GM19035 (cell line): ENCODE results near the gene GNG7.
"Not testable (repeated sequence)": the region's sequence is repeated elsewhere in the genome, so short reads cannot be mapped to it uniquely, and the experiment has no call there.

Experiments
- ATAC-seq: cut with Tn5 transposase; IDR thresholded peaks from one replicate; pipeline ENCODE4 v1.9.1; 2021; ENCODE audit not compliant: unreplicated experiment

GNG7 gene

DNA sequence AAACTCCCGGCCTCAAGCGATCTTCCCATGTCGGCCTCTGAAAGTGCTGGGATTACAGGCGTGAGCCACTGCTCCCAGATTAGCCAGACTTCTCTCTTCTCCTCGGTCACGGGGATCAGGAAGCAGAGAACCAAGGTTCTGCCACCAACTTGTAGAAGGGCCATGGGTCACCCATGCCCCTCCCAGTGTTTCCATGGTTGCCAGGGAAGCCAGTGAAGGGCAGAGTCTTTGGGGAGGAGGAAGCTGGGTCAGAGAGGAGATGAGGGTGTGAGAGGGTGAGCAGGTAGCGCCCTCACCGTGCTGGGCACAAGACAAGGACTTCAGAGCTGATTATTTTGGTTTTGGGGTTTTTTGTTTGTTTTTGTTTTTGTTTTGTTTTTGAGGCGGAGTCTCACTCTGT is 77.1 kb downstream of the GNG7 start:
- no peak for ATAC-seq

DNA sequence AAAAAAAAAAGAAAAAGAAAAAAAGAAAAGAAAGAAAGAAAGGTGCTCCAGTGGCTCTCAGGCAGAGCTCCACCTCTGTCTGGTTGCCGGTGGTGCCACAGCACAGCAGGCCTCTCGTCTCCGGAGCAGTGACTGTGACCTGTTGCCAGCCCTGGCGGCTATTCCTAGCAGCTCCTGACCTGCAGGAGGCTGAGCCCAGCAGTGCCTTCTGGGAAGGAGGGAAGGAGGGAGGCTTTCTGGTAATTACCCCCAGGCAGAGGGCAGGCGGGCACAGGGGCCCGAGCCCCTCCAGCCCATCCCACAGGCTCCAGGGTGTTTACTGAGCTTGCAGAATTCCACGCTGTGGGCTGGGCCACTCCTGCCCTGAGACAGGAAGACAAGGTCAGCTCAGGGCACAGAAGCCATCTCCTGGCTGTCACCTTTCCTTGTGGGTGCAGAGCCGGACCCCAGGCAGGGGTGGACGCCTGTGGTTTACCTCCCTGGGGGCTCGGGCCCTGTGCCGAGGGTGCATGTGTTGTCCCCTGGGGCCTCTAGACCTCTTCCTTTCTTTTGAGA is 77.9 kb downstream of the GNG7 start:
- no peak for ATAC-seq

DNA sequence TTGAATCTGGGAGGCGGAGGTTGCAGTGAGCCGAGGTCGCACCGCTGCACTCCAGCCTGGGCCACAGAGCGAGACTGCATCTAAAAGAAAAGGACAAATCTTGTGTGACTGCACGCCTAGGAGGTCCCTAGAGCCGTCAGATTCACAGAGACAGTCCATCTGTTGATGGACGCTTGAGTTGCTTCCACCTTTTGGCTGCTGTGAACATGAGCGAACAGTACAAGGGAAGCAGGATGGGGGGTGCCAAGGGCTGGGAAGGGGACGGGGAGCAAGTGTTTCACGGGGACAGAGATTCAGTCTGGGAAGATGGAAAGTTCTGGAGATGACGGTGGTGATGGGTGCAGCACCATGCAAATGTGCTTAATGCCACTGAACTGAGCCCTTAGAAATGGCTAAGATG is 78.7 kb downstream of the GNG7 start:
- no peak for ATAC-seq

DNA sequence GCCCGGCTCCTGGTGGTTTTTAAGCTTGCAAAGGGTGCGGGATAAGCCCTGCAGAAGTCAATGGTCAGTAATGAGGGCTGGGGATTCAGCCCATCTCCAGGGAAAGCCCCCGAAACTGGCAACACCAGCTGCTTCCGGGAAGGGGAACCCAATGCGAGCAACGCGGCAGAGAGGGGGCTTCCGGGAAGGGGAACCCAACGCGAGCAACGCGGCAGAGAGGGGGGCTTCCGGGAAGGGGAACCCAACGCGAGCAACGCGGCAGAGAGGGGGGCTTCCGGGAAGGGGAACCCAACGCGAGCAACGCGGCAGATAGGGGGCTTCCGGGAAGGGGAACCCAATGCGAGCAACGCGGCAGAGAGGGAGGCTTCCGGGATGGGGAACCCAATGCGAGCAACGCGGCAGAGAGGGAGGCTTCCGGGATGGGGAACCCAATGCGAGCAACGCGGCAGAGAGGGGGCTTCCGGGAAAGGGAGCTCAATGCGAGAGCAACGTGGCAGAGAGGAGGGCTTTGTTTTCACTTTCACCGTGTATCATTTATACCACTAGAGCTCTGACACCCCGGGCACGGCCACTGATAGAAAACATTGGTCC is 80.0 kb downstream of the GNG7 start:
- not testable (repeated sequence) for ATAC-seq

DNA sequence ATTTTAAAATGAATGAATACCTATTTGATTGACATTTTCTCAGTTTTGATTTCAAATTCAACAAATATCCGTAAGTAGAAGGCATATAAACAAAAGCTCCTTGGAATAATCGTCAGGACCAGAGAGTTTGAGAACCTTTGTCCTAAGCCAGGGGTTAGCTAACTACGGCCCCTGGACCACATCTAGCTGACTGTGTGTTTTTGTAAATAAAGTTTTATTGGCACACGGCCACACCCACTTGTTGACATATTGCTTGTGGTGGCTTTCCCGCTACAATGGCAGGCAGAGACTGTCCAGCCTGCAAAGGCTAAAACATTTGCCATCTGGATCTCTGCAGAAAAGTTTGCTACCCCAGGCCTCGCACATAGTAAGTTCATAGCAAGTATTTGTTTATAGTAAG is 83.4 kb downstream of the GNG7 start:
- no peak for ATAC-seq

DNA sequence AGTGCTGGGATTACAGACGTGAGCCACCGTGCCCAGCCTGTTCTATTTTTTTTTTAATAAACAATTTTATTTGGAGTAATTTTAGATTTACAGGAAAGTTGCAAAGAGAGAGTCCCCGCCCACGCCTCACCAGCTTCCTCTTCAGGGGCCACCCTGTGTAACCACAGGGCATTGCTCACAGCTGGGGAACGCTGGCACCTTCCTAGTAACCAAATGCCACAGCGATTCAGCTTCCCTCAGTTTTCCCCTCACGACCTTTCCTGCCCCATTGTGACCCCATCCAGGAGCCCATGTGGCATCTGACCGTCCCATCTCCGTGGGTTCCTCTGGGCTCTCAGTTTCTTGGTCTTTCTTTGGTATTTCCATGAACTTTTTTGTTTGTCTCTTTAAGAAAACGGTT is 83.9 kb downstream of the GNG7 start:
- ATAC-seq: no peak

DNA sequence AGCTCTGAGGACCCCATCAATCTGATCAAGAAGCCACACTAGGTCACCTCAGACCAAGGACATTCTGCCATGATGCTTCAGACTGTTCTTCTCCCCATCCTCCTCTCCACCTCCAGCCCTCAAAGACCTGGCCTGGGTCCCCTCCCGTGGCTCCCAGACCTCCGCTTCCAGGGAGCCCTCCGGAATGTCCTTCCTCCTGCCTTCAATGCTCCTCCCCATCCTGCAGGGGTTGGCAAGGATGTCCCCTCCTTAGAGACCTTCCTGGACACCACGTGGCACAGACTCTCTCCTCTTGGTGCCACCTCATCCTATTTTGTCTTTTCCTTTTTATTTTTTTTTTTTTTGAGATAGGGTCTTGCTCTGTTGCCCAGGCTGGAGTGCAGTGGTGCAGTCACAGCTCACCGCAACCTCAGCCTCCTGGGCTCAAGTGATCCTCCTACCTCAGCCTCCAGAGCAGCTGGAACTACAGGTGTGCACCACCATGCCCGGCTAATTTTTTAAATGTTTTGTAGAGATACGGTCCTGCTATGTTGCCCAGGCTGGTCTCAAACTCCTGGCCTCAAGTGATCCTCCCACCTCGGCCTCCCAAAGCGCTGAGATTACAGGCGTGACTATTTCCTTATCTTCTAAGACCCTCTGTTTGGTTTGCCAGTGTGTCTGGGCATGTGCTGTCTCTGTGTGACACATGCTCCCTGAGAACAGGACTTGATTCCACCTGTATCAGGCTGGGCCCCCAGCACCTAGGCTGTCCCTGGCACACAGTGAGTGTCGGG is 84.9 kb downstream of the GNG7 start:
- no peak for ATAC-seq

DNA sequence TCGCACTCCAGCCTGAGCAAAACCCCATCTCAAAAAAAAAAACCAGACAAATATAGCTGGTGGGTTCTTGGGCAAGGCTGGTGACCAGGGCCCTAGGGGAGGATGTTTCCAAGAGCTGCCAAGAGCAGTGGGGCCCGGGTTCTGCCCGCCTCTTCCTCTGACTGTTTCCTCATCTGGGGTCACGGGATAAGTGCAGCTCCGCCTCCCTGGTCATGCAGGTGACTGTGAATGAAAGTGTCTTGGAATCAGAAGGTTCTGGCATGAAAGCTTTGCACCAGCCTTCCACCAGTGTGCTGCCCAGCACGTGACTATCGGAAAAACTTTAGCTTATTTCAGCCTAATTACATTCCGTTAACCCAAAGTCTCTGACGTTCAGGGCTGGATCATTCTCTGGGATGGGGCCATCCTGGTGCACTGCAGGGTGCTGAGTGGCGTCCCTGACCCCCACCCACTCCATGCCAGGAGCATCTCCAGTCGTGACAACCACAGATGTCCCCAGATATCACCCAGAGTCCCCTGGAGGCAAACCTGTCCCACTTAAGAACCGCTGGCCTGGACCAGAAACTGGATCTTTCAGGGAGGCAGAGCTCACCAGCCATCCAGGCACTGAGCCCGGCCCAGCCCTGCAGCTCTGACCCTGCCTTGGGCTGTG is 85.6 kb downstream of the GNG7 start:
- ATAC-seq: no peak

DNA sequence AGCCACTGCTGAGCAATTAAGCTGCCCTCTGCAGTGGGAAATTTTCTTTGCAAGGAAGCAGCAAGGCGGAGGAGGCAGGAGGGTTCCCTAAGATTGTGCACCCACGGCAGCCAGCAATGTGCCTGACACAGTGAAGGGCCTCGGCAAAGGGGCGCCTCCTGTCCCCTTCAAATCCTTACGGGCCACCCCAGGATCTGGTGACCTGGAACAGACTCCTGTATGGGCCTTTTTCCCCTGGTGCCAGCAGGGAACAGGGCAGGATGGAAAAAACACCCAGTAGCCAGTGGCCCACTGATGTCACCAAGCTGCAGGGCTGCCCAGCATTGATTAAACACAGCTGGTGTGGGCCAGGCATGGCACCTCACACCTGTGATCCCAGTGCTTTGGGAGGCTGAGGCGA is 86.7 kb downstream of the GNG7 start:
- no peak for ATAC-seq

DNA sequence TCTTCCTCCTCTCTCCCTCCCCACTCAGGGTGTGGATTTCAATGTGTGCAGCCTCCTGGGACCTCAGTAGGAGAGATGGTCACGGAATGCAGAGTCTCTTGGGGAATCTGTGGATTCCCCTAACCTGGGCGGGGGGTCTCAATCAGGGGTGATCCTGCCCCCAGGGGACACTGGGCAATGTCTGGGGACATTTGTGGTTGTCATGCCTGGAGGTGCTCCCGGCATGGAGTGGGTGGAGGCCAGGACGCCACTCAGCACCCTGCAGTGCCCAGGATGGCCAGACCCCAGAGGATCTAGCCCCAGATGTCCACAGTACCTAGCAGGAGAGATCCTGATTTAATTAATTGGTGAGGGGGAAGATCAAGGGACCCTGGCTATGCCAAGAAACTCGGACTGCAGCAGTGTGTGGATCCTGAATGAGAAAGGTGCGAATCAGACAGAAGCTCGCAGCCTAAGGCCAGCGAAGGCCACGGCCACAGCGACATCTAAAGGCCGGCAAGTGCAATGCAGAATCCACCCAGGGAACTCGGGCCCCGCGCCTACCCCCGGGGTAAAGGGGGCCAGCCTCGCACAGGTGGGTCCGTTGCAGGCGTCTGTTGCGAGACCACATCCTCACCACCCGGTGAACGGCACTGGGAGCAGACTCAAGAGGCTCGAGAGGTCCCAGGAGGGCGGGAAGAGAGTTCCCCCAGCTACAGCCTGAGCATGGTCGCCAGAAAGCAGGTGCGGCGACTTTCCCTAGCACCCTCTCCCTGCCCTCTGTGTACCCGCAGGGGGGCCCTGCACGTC is 88.8 kb downstream of the GNG7 start:
- ATAC-seq: no peak

DNA sequence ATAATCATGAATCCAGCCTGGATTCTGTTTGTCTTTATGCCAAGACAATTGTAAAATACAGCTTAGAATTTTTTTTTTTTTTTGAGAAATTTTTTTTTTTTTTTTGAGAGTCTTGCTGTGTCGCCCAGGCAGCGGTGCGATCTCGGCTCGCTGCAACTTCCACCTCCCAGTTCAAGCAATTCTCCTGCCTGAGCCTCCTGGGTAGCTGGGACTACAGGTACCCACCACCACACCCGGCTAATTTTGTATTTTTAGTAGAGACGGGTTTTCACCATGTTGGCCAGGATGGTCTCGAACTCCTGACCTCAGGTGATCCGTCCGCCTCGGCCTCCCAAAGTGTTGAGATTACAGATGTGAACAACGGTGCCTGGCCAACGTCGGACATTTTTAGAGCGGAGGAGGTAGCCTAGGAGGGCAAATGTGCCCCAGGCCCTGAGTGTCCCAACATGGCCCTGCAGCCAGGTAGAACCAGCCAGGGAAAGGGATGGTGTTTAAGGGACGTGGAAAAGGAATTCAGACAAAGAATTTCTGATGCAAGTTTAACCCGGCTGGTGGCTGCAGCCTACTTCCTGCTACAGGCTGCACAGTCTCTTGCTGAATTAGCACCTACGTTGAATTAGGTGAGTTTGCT is 89.8 kb downstream of the GNG7 start:
- no peak for ATAC-seq

DNA sequence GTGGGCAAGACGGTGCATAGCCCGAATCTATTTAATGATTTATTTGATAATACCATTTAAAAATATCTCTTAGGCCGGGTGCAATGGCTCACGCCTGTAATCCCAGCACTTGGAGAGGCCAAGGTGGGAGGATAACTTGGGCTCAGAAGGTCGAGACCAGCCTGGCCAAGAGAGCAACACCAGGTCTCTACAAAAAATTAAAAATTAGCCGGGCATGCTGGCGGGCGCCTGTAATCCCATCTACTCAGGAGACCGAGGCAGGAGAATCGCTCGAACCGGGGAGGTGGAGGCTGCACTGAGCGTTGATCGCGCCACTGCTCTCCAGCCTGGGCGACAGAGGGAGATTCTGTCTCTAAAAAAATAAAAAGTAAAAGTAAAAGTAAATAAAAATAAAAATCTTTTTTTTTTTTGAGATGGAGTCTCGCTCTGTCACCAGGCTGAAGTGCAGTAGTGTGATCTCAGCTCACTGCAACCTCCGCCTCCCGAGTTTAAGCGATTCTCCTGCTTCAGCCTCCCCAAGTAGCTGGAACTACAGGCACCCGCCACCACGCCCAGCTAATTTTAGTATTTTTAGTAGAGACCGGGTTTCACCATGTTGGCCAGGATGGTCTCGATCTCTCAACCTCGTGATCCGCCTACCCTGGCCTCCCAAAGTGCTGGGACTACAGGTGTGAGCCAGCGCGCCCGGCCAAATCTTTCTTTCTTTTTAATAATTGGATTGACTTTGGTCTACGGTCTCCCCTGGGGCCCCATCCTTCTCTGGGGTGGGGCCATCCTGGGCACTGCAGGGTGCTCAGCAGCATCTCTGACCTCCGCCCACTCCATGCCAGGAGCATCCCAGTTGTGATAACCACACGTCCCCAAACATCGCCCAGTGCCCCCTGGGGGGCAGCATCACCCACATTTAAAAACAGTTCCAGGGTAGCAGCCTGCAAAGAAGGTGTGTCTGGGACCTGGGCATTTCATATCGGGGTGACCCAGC is 90.7 kb downstream of the GNG7 start:
- no peak for ATAC-seq

DNA sequence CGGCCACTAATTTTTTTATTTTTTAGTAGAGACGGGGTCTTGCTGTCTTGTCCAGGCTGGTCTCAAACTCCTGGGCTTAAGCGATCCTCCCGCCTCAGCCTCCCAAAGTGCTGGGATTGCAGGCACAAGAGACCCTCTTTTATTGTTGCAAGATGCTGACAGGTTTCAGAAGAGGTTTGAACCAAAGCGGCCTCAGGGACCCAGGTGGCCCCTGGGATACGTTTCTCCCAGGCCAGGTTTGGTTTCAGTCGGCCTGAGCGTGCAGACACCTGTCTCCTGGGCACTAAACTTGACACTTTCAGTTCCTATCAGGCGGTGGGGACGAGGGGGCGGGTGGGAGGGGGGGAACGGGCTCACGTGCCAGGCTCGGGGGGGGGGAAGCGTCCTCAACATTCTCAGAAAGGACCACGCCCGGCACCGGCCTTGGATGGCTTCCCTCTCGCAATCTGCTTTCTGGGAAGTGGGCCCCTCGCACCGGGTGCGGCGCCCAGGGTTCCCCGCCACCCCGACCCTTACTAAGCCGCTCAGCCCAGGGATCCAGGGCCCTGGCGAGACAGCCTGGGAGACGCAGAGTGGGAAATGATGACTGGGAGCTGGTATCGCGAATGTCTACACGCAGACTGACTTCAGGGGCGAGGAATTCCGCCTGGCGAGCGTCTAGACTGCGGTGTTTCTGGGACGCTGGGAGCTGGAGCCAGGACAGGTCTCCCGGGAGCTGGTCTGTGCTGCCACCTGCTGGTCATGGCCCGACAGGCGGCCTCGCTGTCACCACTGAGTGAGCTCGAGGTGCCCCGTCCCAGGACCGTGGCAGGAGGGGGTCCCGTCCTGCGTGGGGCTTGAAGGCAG is 91.6 kb downstream of the GNG7 start:
- peak; percentile 41 for ATAC-seq

DNA sequence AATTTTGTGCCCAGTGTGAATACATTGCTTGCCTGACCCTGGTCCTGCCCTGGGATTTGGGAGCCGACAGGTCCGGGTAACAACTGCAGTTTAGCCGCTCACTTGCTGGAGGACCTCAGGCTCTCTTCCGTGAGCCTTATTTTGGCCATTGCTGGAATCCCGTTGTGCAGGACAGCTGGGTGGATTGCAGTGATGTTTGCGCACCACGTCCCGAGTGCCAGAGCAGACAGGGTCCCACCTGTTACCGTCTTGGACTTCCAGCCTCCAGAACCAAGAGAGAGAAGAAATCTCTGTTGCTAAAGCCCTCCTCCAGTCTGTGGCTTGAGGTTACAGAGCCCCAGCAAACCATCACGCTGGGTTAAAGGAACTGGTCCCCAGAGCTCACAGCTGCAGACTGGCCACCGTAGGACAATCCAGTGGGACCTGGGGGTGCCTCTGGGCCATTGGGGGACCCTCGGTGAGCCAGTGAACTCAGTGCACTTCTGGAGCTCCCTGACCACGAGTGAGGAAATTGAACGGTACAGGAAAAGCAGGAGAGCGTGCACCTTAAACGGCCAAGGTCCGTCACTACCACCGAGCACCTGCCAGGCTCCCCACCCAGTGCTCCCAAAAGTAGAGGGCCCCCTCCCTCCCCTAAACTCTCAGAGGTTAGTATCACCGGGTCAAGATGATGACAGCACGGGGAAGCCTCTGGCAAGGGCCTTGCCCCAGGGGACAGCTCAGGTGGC is 92.9 kb downstream of the GNG7 start:
- ATAC-seq: no peak

DNA sequence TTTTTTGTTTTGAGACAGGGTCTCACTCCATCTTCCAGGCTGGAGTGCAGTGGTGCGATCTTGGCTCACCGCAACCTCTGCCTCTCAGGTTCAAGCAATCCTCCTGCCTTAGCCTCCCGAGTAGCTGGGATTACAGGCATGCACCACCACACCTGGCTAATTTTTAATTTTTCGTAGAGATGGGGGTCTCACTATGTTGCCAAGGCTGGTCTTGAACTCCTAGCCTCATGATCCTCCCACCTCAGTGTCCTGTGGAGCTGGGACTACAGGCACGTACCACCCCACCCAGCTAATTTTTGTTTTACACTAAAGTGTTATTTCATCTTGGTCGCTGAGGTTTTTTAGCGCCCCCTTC is 93.5 kb downstream of the GNG7 start:
- not testable (repeated sequence) for ATAC-seq

DNA sequence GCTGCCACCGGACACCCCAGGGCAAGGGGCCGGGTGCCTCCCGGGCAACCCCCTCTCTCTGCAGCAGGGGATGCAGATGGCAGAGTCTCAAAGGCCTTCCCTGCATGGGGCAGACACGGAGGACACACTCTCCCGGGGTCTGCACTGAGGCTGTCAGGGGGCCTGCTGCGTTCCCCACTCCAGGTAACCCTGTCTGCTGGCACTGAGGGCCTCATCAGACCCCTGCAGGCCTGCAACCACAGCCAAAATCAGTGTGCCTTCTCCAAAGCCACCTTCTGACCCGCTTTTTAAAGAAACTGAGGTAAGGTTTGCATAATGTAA is 93.9 kb downstream of the GNG7 start:
- no peak for ATAC-seq

DNA sequence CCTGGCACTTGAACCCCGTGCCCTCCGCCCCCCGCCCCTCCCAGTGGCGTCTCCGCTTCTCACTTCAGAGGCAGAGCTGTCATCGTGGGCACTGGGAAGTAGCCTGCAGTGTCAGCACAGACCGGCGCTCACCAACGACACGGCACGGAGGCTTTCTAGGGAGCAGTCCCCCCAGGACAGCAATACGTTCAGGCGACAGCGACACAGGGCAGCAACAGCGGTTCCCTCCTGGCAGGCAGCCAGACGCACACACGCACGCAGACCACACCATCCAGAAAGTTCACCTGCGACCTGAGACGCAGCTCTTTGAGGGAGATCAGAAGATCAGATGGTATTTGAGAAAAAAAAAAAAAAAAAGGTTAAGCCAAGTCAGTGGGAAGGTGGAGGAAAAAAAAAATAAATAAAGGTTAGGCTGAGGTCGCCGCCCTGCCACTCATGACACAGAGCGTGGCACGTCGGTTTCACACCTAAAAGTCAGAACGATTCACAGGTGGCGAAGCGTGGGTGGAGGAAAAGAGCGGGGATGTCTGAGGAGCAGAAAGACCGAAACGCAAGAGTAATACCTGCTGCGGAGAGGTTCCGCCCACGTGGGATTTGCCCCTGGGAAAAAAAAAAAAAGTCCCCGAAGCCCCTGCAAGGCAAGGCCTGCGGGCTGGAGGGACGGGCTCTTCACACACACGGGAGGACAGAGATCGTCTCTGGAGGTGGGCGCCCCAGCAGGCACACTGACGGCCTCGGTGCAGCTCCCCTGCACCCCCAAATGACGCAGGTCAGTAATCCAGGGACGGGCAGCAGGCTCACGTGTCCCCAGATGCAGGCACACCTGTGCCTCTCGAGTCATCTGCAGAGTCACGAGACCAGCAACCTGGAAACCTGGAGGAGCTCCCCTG is 94.5 kb downstream of the GNG7 start:
- peak; percentile 38 for ATAC-seq
